HG02588 (cell line): ENCODE data around the gene SZT2.
"Not testable (repeated sequence)": the region's sequence is repeated elsewhere in the genome, so short reads cannot be mapped to it uniquely, and the experiment has no call there.

ENCODE experiments used
- ATAC-seq: cut with Tn5 transposase; IDR thresholded peaks from one replicate; pipeline ENCODE4 v1.9.1; 2021; ENCODE audit warnings: mild to moderate bottlenecking, moderate library complexity; ENCODE audit not compliant: unreplicated experiment

SZT2 gene

DNA sequence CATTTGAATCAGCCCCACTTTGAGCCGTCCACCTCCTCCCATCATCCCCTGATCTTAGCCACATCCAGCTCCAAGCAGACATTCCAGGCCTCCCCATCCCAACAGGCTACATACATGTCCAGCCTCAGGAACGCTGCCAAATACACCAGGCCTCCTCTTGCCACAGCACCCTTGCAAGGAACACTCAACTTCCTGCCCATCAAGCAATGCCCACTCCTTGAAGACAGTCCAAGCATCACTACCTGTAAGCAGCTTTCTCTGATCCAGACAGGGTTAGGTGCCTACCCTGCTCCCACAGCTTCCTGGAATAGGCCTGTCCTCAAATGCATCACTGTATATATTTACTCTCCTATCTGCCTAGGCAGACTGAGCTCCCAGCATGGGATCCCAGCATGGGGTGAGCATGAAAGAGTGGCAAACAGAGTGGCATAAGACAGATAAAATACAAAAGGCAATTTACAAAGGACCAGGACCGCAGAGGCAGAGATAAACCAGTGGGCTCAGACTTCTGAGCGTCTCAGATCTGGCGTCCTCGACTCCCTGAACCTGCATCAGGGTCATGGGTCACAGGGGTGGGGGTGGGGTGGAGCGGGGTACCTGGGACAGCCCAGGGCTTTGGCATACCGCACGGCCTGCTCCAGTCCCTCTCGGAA is 63.2 kb downstream of the SZT2 start:
- no peak for ATAC-seq

DNA sequence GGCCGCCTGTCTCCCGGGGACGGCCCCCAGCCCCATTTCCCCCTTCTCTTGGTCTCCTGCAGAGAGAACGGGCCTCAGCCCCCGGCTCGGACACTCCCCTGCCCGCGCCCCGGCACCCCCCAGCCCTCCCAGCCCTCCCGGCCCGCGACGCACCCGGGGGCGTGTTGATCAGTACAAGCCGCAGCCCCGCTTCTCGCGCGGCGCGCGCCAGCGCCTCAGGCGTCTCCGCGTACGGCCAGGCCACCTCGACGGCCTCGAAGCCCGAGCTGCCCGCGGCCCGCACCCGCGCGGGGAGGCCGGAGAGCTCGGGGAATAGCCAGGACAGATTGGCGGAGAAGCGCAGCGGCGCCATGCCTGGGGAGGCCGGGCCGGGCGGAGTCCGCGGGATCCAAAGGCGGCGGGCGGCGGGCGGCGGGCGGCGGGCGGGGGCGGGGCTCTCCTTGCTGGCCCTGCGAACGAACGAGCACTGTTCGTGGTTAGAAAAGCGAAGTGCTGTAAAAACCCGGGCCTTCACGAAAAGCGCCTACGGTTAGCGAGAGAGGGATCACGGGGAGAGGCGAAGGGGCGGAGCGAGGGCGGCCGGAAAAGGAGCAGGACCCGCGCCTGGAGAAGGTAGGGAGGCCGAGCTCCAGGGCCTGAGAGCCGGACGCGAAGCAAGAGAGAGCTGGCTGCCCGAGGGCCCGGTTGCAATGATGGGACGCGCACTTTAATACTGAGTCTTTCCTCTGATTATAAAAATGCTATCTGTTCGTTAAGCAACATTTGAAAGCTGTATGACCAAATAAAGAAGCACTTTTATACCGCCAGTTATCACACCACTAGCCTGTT is 64.0 kb downstream of the SZT2 start, which contains the start of gene HYI:
Gene HYI, minus strand, starts transcription at position 490 of the 828 bp plus-strand sequence. Its CDS starts 138 bp downstream, at position 352.
- ATAC-seq = no peak

DNA sequence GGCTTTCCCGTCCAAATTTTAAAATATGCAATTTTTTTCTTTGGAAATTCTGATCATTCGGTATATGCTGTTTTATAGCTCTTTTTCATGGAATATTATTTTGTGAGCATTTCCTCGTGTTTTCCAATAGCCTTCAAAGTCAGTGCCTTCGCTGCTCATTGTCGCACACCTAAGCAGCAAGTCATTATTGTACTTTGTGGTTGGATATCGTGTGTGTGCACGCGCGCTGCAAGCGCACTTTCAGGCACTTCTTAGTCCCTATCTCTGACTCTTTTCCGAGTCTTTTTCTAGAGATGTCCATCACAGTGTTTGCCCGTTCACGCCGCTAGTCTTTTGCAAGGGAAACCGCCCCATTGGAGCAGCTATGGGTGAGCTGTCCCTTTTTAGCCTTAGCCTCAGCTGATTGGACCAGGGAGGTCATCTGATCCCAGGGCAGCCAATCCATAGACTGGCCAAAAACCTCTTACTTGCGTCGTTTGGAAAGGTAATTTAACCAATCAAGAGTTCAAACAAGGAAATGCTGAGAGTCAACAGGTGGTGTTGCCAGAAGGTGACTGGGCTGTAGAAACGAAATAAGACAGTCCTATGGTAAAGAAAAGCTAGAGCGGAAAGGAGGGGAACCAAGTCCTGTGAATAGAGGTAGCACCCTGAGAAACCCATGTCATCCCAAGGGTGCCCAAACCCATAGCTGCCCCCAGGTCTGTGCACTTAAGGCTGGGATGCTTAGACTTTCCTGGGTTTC is 64.7 kb downstream of the SZT2 start:
- ATAC-seq = peak; percentile 72

DNA sequence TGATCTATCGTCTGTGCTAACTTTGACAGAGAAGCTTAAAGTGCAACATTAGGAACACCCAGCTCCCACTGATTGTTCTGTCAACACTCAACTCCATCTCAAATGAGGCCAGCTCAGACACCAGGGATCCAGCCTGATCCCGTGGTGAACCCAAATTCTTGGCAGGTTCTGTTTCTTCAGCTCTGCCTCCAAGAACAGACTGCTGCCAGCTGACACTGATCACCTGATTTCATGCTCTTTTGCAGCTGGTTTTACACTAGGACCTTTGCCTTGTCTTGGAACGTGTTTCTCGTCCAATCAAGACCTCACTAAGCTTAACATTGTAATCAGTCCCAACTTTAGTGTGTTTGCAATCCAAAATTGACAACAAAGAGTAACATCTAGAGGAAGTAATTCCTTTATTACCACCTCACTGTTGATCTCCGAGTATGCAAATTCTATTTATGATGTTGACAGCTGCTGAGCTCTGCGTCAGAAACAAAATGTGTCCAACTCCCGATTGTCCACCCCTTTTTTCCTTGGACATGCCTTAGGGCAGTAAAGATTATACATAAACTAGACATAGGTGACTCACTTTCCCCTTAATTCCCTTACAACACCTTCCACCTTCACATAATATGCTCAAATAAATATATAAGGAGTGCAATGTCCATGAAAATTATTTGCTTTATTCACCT is 65.7 kb downstream of the SZT2 start:
- no peak for ATAC-seq

DNA sequence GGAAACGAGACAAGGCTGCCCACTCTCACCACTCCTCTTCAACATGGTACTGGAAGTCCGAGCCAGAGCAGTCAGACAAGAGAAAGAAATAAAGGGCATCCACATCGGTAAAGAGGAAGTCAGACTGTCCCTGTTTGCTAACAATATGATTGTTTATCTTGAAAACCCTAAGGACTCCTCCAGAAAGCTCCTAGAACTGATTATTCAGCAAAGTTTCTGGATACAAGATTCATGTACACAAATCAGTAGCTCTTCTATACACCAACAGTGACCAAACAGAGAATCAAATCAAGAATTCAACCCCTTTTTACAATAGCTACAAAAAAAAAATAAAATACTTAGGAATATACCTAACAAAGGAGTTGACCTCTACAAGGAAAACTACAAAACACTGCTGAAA is 68.7 kb downstream of the SZT2 start:
- ATAC-seq = not testable (repeated sequence)

DNA sequence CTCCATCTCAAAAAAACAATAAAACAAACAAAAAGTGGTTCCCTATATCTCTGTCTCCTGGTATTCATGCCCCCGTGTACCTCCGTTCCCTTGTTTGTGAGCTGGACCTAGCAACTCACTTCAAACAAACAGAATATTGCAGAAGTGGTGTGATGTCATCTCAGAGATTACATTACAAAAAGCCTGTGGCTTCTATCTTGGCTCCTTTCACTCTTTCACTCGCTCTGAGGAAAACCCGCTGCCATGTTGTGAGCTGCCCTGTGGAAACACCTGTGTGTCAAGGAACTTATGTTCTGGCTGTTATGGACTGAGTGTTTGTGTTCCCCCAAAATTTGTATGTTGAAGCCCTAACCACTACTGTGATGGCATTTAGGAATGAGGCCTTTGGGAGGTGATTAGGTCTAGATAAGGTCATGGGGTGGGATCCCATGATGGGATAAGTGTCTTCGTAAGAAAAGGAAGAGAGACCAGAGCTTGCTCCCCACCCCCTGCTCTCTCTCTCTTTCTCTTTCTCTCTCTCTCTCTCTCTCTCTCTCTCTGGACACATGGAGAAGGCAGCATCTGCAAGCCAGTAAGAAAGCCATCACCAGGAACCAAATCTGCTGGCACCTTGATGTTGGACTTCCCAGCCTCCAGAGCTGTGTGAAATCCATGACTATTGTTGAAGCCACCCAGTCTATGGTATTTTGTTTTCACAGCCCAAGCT is 71.4 kb downstream of the SZT2 start:
- no peak for ATAC-seq

DNA sequence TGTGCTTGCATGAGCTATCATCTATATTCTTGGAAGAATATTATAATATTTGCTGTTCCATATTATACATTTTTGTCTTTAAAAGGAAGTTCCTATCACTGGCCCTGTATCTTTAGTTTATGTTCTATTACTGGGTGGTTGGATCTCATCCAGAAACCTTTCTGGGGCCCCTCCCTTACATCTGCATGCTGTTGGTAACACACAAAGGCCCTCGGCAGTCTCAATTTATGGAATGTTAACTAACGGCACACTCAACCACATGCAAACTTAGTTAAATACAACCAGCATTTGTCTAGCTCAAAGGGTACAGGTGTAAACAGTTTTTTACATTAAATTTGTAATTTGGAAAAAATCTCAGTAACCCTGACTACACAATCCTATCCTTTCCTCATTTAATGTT is 73.8 kb downstream of the SZT2 start:
- no peak for ATAC-seq

DNA sequence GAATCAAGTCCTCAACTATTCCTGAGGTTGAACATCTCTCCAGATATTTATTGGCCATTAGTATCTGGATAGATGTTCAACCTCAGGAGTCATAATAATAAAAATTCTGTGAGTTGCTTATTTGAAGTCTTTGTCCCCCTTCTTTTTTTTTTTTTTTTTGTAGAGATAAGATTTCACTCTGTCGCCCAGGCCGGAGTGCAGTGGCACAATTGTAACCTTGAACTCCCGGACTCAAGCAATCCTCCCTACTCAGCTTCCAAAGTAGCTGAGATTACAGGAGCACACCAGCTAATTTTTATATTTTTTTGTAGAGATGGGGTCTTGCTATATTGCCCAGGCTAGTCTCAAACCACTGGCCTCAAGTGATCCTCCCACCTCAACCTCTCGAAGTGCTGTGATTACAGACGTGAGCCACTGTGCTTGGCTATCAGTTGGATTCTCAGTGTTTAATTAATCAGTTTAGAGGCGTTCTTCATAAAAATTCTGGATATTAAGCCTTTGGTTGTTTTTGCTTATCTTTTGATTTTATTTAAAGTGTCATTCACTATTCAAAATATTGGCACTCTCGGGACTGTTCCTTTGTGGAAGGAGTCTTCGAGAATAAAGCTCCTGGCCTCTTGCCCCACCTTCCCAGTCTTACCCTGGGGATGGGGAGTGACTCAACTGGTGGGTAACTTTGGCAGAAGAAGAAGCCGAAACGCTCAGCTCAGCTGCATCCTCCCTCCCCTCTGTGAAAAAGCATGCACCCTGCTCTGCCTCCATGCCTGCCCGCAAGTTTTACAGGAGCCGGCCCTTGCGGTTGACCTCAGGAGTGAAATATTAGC is 75.2 kb downstream of the SZT2 start:
- ATAC-seq = no peak

DNA sequence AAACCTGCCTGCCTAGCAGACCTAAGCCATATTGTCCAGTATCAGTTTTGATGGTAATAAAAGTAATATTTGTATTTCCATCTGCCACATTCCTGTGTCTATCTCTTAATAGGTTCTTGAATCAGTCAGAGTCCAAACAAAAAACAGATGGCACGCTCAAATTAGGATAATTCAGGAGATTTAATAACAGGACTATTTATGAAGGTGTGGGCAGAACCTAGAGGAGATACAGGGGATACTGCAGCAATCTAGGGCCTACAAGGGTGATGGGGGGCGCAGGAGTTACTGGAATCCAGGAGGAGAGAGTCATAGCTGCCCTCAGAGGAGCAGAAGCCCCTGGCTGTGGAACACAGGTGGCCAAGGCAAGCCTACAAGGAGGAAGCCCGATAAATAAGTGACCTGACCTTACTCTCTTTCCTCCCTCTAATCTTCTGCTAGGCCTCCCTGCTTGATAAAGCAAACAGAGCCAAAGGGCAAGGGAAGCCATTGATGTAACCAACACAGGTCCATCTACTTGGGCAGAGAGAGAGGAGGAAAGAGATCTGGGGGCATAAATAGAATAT is 75.9 kb downstream of the SZT2 start:
- no peak for ATAC-seq

DNA sequence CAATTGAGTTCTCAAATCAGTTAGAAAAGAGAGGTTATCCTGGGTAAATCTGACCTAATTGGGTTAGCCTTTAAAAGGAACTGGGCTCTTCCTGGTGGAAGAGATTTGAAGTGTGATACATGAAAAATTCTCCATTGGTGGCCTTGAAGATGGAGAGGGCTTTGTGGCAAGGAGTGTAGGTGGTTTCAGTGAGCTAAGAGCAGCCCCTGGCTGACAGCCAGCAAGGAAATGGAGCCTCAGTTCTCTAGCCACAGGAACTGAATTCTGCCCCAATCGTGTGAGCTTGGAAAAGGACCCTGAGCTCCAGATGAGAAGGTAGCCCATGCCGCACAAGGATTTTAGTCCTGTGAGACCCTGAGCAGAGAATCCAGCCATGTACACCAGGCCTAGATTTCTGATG is 76.7 kb downstream of the SZT2 start:
- no peak for ATAC-seq

DNA sequence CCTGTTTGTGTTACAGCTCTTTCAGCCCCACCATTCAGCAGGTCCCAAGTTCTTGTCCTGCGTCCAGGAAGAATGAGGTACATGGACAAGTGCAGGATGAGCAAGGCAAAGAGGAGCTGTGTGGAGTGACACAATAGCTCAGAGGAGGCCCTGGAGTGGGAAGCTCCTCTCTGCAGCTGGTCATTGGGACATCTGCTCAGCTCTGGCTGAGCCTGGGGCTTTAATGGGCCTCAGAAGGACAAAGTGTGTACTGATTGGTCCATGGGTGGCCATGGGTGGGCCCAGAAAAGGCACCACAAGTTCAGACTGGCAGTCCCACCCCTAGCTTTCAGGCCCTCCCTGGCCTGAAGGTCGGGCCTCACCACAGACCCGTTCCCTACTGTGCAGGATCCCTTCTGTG is 78.7 kb downstream of the SZT2 start:
- ATAC-seq = no peak

DNA sequence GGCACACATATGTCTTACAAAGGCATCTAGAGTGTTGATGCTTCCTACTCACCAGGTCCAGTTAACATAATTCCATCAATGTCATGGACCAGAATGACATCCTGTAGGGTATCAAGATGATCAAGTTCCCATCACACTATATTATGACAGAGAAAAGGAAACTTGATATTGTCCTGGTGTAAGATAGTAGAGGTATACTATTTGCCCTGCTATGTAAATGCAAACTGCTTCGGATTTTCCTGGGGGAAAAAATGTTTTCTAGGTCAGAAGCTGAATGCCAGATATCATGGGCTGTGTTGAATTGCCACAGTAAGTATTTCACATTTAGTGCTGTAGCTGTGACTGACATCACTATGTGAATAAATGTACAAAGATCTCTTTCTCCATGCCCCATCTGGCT is 80.2 kb downstream of the SZT2 start:
- ATAC-seq = no peak

DNA sequence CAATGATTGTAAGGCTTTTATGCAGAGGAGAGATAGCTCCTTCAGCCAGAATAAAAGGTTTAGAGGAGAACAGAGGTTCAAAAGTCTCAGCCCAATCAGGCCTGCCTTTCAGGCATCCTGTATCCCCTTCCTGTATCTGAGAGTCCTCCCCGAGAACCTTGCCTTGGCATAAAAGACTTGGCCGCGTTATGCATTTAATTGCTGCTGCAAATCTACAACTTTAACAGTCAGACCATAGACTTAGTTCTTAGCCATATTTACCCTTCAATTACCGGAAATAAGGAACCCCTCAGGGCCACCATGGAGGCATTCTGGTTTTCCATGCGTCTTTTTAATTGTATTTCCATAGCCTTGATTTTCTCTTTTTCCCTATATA is 82.4 kb downstream of the SZT2 start:
- no peak for ATAC-seq

DNA sequence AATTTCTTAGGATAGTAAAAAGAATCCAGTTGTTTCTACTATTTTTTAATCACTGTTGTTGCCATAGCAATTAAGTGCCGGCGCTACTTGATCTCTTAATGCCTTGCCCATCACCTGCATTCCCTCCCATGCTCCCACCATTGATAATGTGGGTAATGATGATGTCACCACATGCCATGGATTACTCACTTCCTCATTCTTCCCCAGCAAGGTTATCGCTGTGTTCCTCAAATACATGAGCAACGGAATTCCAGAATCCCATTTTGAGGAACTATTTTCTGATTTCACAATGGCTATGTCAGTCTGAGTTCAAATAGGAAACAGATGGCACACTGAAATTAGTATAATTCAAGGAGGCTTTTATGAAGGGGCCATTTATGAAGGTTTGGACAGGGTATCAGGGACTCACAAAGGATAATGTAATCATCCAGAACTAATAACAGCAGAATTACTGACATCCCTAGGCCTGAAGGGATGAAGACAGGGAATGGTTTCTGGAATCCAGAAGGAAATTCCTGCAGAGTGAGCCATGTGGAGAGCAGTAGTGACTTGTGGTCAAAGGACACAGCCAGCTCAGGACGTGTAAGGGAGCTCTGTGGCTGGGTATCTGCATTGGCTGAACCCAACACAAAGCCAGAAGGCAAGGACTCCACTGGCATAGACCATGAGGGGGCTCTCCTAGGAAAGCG is 82.9 kb downstream of the SZT2 start:
- ATAC-seq = not testable (repeated sequence)

DNA sequence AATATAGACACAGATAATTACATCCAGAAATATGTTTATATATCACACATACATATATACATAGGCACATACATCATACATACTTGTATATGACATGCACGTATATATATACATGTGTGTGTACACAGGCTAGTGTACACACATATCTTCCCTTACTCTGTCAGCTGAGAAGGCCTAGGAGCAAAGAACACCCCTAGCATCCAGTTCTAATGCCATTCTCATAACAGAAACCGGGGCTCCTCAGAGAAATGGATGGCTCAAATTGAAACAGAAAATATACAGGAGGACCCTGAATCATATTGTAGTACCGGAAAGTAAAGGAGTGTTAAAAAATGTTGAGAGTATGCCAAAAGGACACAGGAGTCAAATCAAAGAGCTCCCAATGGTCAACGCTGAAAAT is 83.8 kb downstream of the SZT2 start:
- no peak for ATAC-seq

DNA sequence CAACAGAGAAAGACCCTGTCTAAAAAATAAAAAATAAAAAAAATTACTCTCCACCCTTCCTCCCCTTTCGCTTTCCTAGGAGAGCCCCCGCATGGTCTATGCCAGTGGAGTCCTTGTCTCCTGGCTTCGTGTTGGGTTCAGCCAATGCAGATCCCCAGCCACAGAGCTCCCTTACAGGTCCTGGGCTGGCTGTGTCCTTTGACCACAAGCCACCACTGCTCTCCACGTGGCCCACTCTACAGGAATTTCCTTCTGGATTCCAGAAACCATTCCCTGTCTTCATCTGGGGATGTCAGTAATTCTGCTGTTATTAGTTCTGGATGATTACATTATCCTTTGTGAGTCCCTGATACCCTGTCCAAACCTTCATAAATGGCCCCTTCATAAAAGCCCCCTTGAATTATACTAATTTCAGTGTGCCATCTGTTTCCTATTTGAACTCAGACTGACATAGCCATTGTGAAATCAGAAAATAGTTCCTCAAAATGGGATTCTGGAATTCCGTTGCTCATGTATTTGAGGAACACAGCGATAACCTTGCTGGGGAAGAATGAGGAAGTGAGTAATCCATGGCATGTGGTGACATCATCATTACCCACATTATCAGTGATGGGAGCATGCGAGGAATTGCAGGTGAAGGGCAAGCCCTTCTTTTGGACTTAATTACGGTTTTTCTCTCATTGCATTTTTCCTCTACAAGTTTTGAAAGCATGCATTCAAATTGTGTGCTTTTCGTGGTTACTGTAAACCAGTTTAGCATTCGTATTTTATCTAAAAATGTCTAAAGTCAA is 86.1 kb downstream of the SZT2 start:
- ATAC-seq = not testable (repeated sequence)

DNA sequence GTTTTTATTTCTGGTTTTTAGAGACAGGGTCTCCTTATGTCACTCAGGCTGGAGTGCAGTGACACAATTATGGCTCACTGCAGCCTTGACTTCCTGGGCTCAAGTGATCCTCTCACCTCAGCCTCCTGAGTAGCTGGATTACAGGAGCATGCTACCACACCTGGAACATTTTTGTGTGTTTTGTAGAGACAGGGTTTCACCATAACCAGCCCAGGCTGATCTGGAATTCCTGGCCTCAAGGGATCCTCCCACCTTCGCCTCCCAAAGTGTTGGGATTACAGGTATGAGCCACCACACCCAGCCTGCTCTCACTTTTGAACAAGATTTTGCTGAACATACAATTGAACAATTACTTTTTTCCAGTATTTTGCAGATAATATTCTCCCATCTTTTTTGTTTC is 88.0 kb downstream of the SZT2 start:
- ATAC-seq = no peak

DNA sequence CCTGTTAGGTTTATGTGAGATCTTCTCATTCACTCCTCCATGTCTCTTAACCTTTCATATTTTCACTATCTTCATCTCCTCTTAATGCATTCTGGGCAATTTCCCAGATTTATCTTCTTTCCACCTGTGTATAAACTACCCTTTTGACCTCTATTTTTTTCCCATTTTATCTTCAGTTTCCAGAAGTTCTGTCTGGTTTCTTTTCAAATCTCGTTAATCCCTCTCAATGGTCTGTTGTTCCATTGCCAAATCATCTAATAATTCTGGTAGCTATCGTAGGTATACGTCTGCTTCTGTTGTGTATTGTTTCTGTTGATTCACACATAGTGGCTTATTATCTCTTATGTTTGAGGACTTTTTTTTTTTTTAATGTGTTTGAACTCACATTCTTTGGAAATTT is 89.7 kb downstream of the SZT2 start:
- ATAC-seq = no peak
